Right lobe of liver (tissue), 4 donors: Measurements from ENCODE around the gene GOLGA8M.
"Not testable (repeated sequence)": the region's sequence is repeated elsewhere in the genome, so short reads cannot be mapped to it uniquely, and the experiment has no call there.

ENCODE experiments used
- CTCF ChIP-seq, 4 donors: fragments of 200-600 bp in 3 of 4; fragments of 450-650 bp in 1 of 4; IDR thresholded peaks; one replicate each; pipeline versions ENCODE4 v1.5.1 to v1.8.0; 2016 to 2022; ENCODE audit warnings: antibody characterized with exemption in 4 of 4, mild to moderate bottlenecking in 2 of 4
- POLR2A ChIP-seq: fragments of 450-650 bp; IDR thresholded peaks from one replicate; pipeline ENCODE4 v1.6.1; 2017; ENCODE audit warnings: antibody characterized with exemption, mild to moderate bottlenecking
- donor health status: DM: no; HTN: no; CAD: no.
- donor health status: DM: no; HTN: no; CAD: no.
- donor health status: DM: no; HTN: yes; CAD: no.

- not testable (repeated sequence) for TF ChIP-seq POLR2A; CTCF (IDR thresholded peaks at IDR 0.05)
These were observed 14.8 kb upstream of the GOLGA8M start for GRCh38 chr15:28727026-28727425.
